Transverse colon (tissue), 4 donors: ENCODE results near the gene DHFR. TPM values are rescaled to one million over a fixed set of nuclear protein-coding genes. Genes with fewer than 3 reads are reported as not detected.
"Not testable (repeated sequence)": the region's sequence is repeated elsewhere in the genome, so short reads cannot be mapped to it uniquely, and the experiment has no call there.

ENCODE experiments used
- DNase-seq: peaks from one replicate; pipeline ENCODE4 v3.0.0-alpha.2; 2019
- H3K27ac ChIP-seq, 4 donors: fragments of 200-600 bp; sonication (generic); 2 replicates each; pipeline ENCODE4 v1.5.1; 2016 to 2018; ENCODE audit warnings: inconsistent platforms in 4 of 4
- H3K27me3 ChIP-seq: fragments of 200-600 bp; sonication (generic); 2 replicates; pipeline ENCODE4 v1.5.1; 2017; ENCODE audit warnings: inconsistent platforms
- H3K36me3 ChIP-seq, 4 donors: fragments of 200-600 bp; sonication (generic); 2 replicates each; pipeline ENCODE4 v1.5.1; 2017 to 2019; ENCODE audit warnings: inconsistent platforms in 4 of 4
- H3K4me1 ChIP-seq, 4 donors: fragments of 200-600 bp; sonication (generic); 2 replicates each; pipeline ENCODE4 v1.5.1; 2017 to 2020; ENCODE audit warnings: inconsistent platforms in 4 of 4
- H3K4me3 ChIP-seq, 4 donors: fragments of 200-600 bp; sonication (generic); 1 replicate in 1 of 4; 2 replicates in 3 of 4; pipeline versions ENCODE4 v1.5.1 to v1.6.1; 2017 to 2019; ENCODE audit warnings: inconsistent platforms in 4 of 4
- H3K9me3 ChIP-seq, 2 donors: fragments of 200-600 bp; sonication (generic); 2 replicates each; pipeline ENCODE4 v1.5.1; 2017 to 2019; ENCODE audit warnings: inconsistent platforms in 2 of 2
- EP300 ChIP-seq: sonication (generic); formaldehyde crosslinking; IDR thresholded peaks from one replicate; pipeline ENCODE4 v1.6.1; 2017; ENCODE audit warnings: antibody characterized with exemption, low read depth
- POLR2A ChIP-seq: fragments of 450-650 bp; IDR thresholded peaks from one replicate; pipeline ENCODE4 v1.6.1; 2016; ENCODE audit warnings: antibody characterized with exemption, mild to moderate bottlenecking, moderate library complexity
- POLR2AphosphoS5 ChIP-seq, 3 donors: sonication (generic); formaldehyde crosslinking; IDR thresholded peaks; one replicate each; pipeline ENCODE4 v1.6.1; 2016; ENCODE audit warnings: antibody characterized with exemption in 3 of 3
- WGBS, 2 donors: methylation state at CpG; one replicate each; pipeline ENCODE4 v1.1.5; 2018; ENCODE audit warnings: low coverage in 1 of 2; 5-methylcytosine and 5-hydroxymethylcytosine counted together
- in situ Hi-C, 4 donors: fragments of 200-750 bp; cut with MboI; loops; one replicate each; pipeline versions ENCODE4 v1.15.0 to v1.15.1; 2017; ENCODE audit warnings: low sequenced_read_pairs in 3 of 4, low pct_ligation_motif_present in 1 of 4, low pct_unique_long_range_greater_than_20kb in 1 of 4
- intact Hi-C: fragments of 100-400 bp; cut with DNase I; formaldehyde crosslinking; loops from one replicate; pipeline ENCODE4 v1.15.1; 2023; ENCODE audit warnings: low total_unique reads
- total RNA-seq, 4 donors: library from RNA; depleted of rRNA; stranded (reverse); fragments of >200 nt; gene quantifications; one replicate each; pipeline ENCODE4 v1.1.0, GENCODE V29; 2016
- TF ChIP-seq, protein P1 (sequence below), 5 experiments: fragments of 200-600 bp in 3 of 5; fragments of 450-650 bp in 2 of 5; sonication (generic) in 3 of 5; IDR thresholded peaks; 1 replicate in 2 of 5; 2 replicates in 3 of 5; pipeline ENCODE4 v1.5.1; 2016 to 2017; ENCODE audit warnings: antibody characterized with exemption in 5 of 5, inconsistent platforms in 3 of 5, mild to moderate bottlenecking in 2 of 5, moderate library complexity in 1 of 5

The DHFR gene
- total RNA-seq, 4 donors from 2014 or later = 12.7 to 31.4 (median 26.8) TPM

DNA sequence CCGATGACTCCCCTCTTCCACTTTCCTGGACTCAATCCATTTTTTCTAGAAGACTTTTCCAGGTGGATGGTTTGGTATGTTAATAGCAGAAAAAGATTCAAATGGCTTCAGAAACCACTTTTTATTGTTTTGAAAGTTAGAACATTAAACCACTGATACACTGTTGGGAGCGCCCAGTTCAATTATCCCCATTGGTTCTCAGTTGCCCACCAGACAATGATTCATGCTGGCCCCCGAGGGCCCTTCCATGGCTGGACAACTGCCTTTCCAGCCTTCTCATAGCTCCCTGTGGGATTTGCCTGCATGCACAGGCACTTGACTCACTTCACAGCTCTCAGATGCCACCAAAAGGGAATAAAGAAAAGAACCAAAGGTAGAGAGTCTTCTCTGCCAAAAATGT is 63.4 kb downstream of the DHFR start:
- Histone ChIP-seq H3K4me3 (no peak overlapping the region), H3K9me3 (no peaks in the 10 kb centered on the region), H3K4me1 (no peaks in the 10 kb centered on the region), H3K36me3 (no peaks in the 10 kb centered on the region), H3K27ac (no peak overlapping the region), H3K27me3 (no peaks in the 10 kb centered on the region)
- intact Hi-C loops = no loop called here
- in situ Hi-C loops = no loop called here
- WGBS, 2 donors = 87 to 100% methylated on average over 2 to 3 of the region's 3 CpGs
- no peak for TF ChIP-seq POLR2AphosphoS5 (IDR thresholded peaks at IDR 0.05)
- no peak for TF ChIP-seq EP300
- TF ChIP-seq, protein P1, sequence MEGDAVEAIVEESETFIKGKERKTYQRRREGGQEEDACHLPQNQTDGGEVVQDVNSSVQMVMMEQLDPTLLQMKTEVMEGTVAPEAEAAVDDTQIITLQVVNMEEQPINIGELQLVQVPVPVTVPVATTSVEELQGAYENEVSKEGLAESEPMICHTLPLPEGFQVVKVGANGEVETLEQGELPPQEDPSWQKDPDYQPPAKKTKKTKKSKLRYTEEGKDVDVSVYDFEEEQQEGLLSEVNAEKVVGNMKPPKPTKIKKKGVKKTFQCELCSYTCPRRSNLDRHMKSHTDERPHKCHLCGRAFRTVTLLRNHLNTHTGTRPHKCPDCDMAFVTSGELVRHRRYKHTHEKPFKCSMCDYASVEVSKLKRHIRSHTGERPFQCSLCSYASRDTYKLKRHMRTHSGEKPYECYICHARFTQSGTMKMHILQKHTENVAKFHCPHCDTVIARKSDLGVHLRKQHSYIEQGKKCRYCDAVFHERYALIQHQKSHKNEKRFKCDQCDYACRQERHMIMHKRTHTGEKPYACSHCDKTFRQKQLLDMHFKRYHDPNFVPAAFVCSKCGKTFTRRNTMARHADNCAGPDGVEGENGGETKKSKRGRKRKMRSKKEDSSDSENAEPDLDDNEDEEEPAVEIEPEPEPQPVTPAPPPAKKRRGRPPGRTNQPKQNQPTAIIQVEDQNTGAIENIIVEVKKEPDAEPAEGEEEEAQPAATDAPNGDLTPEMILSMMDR (IDR thresholded peaks at IDR 0.05) = no peak
- no peak for TF ChIP-seq POLR2A
- DNase-seq = no peak

DNA sequence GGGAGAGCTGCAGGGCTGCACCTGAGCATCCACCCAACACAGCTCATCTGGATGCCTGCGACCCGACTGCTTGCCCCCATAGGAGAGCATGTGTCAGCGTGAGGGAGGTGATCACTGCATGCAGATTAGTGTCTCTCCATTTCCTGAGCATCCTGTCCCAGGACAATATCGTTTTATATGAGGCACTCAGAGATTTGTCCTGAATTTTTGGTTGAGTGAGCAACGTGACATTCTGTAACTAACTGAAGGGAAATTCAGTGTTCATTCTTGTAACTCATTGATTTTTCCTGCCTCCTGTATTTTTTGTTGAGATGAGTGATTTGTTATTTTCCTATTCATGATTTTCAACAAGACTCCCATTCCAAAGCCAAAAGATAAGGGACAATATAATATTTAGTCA is 64.0 kb downstream of the DHFR start:
- Histone ChIP-seq H3K4me3 (no peak overlapping the region), H3K4me1 (no peaks in the 10 kb centered on the region), H3K27ac (no peak overlapping the region), H3K9me3 (no peaks in the 10 kb centered on the region), H3K36me3 (no peaks in the 10 kb centered on the region), H3K27me3 (no peaks in the 10 kb centered on the region)
- intact Hi-C loops (no loop called here), in situ Hi-C loops (no loop called here)
- no peak for DNase-seq
- WGBS, 2 donors = 60 to 83% methylated on average over 1 to 5 of the region's 5 CpGs
- TF ChIP-seq POLR2A = no peak
- TF ChIP-seq, protein P1 (IDR thresholded peaks at IDR 0.05) = no peak
- TF ChIP-seq EP300 = no peak
- no peak for TF ChIP-seq POLR2AphosphoS5 (IDR thresholded peaks at IDR 0.05)

DNA sequence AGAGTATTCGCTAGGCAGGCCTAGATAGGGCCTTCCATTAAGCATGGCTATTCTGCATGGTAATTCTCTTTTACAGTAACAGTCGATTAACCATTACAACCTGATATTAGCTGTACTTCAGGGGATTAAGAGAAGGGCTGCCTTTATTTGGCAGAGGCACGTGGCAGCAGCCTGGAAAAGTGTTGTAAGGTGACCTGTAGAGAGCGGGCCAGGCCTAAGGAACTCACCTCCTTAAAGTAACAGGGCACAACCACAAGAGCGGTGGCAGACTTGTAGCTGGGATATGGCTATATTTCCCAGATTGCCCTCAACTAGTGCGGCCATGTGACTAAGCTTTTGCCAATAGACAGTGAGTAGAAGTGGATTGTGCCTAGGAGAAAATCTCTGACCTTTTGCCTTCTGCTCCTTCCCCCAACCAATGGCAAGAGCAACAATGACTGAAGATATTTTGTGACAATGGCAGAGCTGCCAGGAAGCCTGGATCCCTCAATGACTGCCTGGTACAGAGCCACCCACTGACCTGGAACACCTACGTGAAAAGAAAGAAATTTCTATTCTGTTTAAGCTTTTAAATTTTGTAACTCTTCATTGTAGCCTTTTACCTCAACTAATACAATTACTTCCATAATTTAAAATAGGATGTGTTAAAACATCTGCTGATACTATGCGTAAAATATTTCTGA is 65.8 kb downstream of the DHFR start:
- no peak overlapping the region for H3K4me3 ChIP-seq
- no peak for DNase-seq
- in situ Hi-C loops (no loop called here), intact Hi-C loops (no loop called here)
- no peak for TF ChIP-seq POLR2AphosphoS5 (IDR thresholded peaks at IDR 0.05)
- TF ChIP-seq, protein P1 (IDR thresholded peaks at IDR 0.05) = no peak
- no peak for TF ChIP-seq EP300
- no peak for TF ChIP-seq POLR2A
- no peaks in the 10 kb centered on the region for H3K27me3 ChIP-seq
- 92% methylated on average over 4 to 8 of the region's 8 CpGs for WGBS, 2 donors
- no peaks in the 10 kb centered on the region for H3K9me3 ChIP-seq
- no peak overlapping the region for H3K27ac ChIP-seq
- no peaks in the 10 kb centered on the region for H3K4me1 ChIP-seq
- no peaks in the 10 kb centered on the region for H3K36me3 ChIP-seq

DNA sequence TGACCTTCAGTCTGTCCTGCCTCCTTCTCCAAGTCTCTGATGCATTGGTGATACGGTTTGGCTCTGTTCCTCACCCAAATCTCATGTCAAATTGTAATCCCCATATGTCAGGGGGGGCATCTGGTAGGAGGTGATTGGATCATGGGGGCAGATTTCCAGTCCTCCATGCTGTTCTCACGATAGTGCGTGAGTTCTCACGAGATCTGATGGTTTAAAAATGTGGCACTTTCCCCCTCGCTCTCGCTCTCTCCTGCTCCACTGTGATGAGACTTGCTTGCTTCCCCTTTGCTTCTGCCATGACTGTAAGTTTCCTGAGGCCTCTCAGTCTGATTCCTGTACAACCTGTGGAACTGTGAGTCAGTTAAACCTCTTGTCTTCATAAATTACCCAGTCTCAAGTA is 70.0 kb downstream of the DHFR start:
- DNase-seq = no peak
- Histone ChIP-seq H3K27ac (no peak overlapping the region), H3K36me3 (no peaks in the 10 kb centered on the region), H3K9me3 (no peaks in the 10 kb centered on the region), H3K27me3 (no peaks in the 10 kb centered on the region), H3K4me1 (no peaks in the 10 kb centered on the region), H3K4me3 (no peak overlapping the region)
- whole genome bisulfite sequencing, 2 donors = 90 to 93% methylated on average over 4 to 6 of the region's 6 CpGs
- TF ChIP-seq POLR2A = no peak
- TF ChIP-seq POLR2AphosphoS5 (IDR thresholded peaks at IDR 0.05) = no peak
- TF ChIP-seq EP300 = no peak
- TF ChIP-seq, protein P1 (IDR thresholded peaks at IDR 0.05) = no peak
- intact Hi-C loops = no loop called here
- in situ Hi-C loops = no loop called here

DNA sequence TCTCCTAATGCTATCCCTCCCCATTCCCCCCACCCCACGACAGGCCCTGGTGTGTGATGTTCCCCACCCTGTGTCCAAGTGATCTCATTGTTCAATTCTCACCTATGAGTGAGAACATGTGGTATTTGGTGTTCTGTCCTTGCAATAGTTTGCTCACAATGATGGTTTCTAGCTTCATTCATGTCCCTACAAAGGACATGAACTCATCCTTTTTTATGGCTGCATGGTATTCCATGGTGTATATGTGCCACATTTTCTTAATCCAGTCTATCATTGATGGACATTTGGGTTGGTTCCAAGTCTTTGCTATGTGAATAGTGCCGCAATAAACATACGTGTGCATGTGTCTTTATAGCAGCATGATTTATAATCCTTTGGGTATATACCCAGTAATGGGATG is 74.5 kb downstream of the DHFR start:
- H3K27ac ChIP-seq, H3K4me3 ChIP-seq, H3K4me1 ChIP-seq, H3K9me3 ChIP-seq, H3K36me3 ChIP-seq, intact Hi-C loops, H3K27me3 ChIP-seq, DNase-seq, in situ Hi-C loops: not testable (repeated sequence)
- WGBS, 2 donors = 76% methylated on average over 3 of the region's 3 CpGs; no CpG with 5 or more reads in 1 of the 2 donors
